ENCODE data around the gene GALNT2.

- TF ChIP-seq, protein P1, sequence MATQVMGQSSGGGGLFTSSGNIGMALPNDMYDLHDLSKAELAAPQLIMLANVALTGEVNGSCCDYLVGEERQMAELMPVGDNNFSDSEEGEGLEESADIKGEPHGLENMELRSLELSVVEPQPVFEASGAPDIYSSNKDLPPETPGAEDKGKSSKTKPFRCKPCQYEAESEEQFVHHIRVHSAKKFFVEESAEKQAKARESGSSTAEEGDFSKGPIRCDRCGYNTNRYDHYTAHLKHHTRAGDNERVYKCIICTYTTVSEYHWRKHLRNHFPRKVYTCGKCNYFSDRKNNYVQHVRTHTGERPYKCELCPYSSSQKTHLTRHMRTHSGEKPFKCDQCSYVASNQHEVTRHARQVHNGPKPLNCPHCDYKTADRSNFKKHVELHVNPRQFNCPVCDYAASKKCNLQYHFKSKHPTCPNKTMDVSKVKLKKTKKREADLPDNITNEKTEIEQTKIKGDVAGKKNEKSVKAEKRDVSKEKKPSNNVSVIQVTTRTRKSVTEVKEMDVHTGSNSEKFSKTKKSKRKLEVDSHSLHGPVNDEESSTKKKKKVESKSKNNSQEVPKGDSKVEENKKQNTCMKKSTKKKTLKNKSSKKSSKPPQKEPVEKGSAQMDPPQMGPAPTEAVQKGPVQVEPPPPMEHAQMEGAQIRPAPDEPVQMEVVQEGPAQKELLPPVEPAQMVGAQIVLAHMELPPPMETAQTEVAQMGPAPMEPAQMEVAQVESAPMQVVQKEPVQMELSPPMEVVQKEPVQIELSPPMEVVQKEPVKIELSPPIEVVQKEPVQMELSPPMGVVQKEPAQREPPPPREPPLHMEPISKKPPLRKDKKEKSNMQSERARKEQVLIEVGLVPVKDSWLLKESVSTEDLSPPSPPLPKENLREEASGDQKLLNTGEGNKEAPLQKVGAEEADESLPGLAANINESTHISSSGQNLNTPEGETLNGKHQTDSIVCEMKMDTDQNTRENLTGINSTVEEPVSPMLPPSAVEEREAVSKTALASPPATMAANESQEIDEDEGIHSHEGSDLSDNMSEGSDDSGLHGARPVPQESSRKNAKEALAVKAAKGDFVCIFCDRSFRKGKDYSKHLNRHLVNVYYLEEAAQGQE (IDR thresholded peaks at IDR 0.05), result no peak
- TF ChIP-seq GABPA (IDR thresholded peaks at IDR 0.05 in 1 of 2, conservative IDR thresholded peaks at IDR 0.05 in 1 of 2) (no peak), CTCF (IDR thresholded peaks at IDR 0.05; ENCODE audit: low read depth, low read length, missing input control) (no peak), TAF1 (conservative IDR thresholded peaks at IDR 0.05) (no peak), ATF3 (IDR thresholded peaks at IDR 0.05) (no peak), SP1 (IDR thresholded peaks at IDR 0.05) (no peak), EGR1 (IDR thresholded peaks at IDR 0.05; ENCODE audit: low read depth in 2 of 2) (no peak), YY1 (IDR thresholded peaks at IDR 0.05) (no peak), RAD21 (IDR thresholded peaks at IDR 0.05) (no peak), RXRA (IDR thresholded peaks at IDR 0.05) (no peak), FOXA1 (IDR thresholded peaks at IDR 0.05) (no peak), FOXA2 (IDR thresholded peaks at IDR 0.05) (no peak)
- TF ChIP-seq, protein P2, sequence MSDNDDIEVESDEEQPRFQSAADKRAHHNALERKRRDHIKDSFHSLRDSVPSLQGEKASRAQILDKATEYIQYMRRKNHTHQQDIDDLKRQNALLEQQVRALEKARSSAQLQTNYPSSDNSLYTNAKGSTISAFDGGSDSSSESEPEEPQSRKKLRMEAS (IDR thresholded peaks at IDR 0.05), result no peak
- TF ChIP-seq, protein P3, sequence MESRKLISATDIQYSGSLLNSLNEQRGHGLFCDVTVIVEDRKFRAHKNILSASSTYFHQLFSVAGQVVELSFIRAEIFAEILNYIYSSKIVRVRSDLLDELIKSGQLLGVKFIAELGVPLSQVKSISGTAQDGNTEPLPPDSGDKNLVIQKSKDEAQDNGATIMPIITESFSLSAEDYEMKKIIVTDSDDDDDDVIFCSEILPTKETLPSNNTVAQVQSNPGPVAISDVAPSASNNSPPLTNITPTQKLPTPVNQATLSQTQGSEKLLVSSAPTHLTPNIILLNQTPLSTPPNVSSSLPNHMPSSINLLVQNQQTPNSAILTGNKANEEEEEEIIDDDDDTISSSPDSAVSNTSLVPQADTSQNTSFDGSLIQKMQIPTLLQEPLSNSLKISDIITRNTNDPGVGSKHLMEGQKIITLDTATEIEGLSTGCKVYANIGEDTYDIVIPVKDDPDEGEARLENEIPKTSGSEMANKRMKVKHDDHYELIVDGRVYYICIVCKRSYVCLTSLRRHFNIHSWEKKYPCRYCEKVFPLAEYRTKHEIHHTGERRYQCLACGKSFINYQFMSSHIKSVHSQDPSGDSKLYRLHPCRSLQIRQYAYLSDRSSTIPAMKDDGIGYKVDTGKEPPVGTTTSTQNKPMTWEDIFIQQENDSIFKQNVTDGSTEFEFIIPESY (IDR thresholded peaks at IDR 0.05), result no peak
Measured at GRCh38 chr1:230262867-230263567, 196.0 kb downstream of the GALNT2 start.
